Vagina (tissue), 2 donors: Measurements from ENCODE around the gene DPP8.

Experiments used
- POLR2A ChIP-seq, 2 donors: fragments of 450-650 bp; IDR thresholded peaks; one replicate each; pipeline ENCODE4 v1.6.1; 2017; ENCODE audit warnings: antibody characterized with exemption in 2 of 2, mild to moderate bottlenecking in 2 of 2, moderate library complexity in 2 of 2
- POLR2AphosphoS5 ChIP-seq, 2 donors: sonication (generic); formaldehyde crosslinking; IDR thresholded peaks; one replicate each; pipeline ENCODE4 v1.9.0; 2017; ENCODE audit warnings: antibody characterized with exemption in 2 of 2, mild to moderate bottlenecking in 2 of 2, low read depth in 1 of 2; ENCODE audit not compliant: insufficient read depth in 1 of 2
- TF ChIP-seq, protein P1 (sequence below), 3 experiments: fragments of 450-650 bp in 2 of 3; fragments of 200-600 bp in 1 of 3; sonication (generic) in 1 of 3; IDR thresholded peaks; one replicate each; pipeline ENCODE4 v1.5.1; 2017 to 2019; ENCODE audit warnings: antibody characterized with exemption in 3 of 3, mild to moderate bottlenecking in 2 of 3, moderate library complexity in 2 of 3

DNA sequence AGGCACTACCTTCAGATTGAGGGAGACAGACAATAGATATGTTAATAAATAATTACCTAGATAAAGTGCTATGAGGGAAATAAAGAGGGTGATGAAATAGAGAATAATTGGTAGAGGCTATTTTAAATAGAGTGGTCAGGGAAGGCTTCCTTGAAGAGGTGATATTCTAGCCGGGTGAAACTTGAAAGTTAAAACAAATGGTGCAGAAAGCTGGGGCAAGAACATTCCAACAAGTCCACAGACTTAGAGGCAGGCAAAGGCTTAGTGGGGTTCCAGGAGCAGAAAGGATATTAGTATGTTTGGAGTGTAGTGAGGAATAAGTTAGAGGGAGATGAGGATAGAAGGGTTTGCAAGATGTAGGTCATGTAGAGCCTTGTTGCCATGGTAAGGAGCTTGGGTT is 22.8 kb upstream of the DPP8 start:
- TF ChIP-seq, protein P1, sequence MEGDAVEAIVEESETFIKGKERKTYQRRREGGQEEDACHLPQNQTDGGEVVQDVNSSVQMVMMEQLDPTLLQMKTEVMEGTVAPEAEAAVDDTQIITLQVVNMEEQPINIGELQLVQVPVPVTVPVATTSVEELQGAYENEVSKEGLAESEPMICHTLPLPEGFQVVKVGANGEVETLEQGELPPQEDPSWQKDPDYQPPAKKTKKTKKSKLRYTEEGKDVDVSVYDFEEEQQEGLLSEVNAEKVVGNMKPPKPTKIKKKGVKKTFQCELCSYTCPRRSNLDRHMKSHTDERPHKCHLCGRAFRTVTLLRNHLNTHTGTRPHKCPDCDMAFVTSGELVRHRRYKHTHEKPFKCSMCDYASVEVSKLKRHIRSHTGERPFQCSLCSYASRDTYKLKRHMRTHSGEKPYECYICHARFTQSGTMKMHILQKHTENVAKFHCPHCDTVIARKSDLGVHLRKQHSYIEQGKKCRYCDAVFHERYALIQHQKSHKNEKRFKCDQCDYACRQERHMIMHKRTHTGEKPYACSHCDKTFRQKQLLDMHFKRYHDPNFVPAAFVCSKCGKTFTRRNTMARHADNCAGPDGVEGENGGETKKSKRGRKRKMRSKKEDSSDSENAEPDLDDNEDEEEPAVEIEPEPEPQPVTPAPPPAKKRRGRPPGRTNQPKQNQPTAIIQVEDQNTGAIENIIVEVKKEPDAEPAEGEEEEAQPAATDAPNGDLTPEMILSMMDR (IDR thresholded peaks at IDR 0.05), result no peak
- TF ChIP-seq POLR2AphosphoS5 (IDR thresholded peaks at IDR 0.05; ENCODE audit: insufficient read depth in 1 of 2, low read depth in 1 of 2), result no peak
- no peak for TF ChIP-seq POLR2A (IDR thresholded peaks at IDR 0.05)
